Activated gamma-delta T cell treated with anti-CD3 and anti-CD28 coated beads, Interleukin-2, amount 50 U/mL, for 16 hours (primary cell): ENCODE results near the gene WDR70.
"Not testable (repeated sequence)": the region's sequence is repeated elsewhere in the genome, so short reads cannot be mapped to it uniquely, and the experiment has no call there.

ENCODE experiments used
- DNase-seq: peaks from one replicate; pipeline ENCODE4 v3.0.0-alpha.2; 2020; ENCODE audit warnings: low read depth

WDR70 gene

GRCh38 chr5:37685816-37686215 is 306.7 kb downstream of the WDR70 start:
- no peak for DNase-seq

- not testable (repeated sequence) for DNase-seq
Measured at GRCh38 chr5:37688925-37689324, 309.8 kb downstream of the WDR70 start.

- not testable (repeated sequence) for DNase-seq
Measured at GRCh38 chr5:37694333-37694732, 315.2 kb downstream of the WDR70 start.

- DNase-seq = no peak
Measured at GRCh38 chr5:37694867-37695266, 315.7 kb downstream of the WDR70 start.

- DNase-seq = no peak
Measured at GRCh38 chr5:37695647-37696046, 316.5 kb downstream of the WDR70 start.

GRCh38 chr5:37696190-37697021 is 317.3 kb downstream of the WDR70 start:
- DNase-seq = no peak

GRCh38 chr5:37701868-37702267 is 322.8 kb downstream of the WDR70 start:
- no peak for DNase-seq

- DNase-seq = no peak
Measured at GRCh38 chr5:37703841-37704241, 324.7 kb downstream of the WDR70 start.

GRCh38 chr5:37704406-37704805 is 325.3 kb downstream of the WDR70 start:
- DNase-seq = no peak

GRCh38 chr5:37709020-37709419 is 329.9 kb downstream of the WDR70 start:
- no peak for DNase-seq

- no peak for DNase-seq
Measured at GRCh38 chr5:37710965-37711364, 331.8 kb downstream of the WDR70 start.

- DNase-seq = no peak
Measured at GRCh38 chr5:37712750-37713149, 333.6 kb downstream of the WDR70 start.

- no peak for DNase-seq
Measured at GRCh38 chr5:37714756-37715155, 335.6 kb downstream of the WDR70 start.

- no peak for DNase-seq
Measured at GRCh38 chr5:37715361-37715760, 336.2 kb downstream of the WDR70 start.

GRCh38 chr5:37715992-37716391 is 336.9 kb downstream of the WDR70 start:
- no peak for DNase-seq

GRCh38 chr5:37716405-37716804 is 337.3 kb downstream of the WDR70 start:
- DNase-seq = no peak

- DNase-seq = no peak
Measured at GRCh38 chr5:37717276-37717612, 338.1 kb downstream of the WDR70 start.

- no peak for DNase-seq
Measured at GRCh38 chr5:37717613-37718431, 338.7 kb downstream of the WDR70 start.

- DNase-seq = no peak
Measured at GRCh38 chr5:37720550-37720952, 341.4 kb downstream of the WDR70 start.

- no peak for DNase-seq
Measured at GRCh38 chr5:37721447-37721871, 342.3 kb downstream of the WDR70 start.

GRCh38 chr5:37722236-37723161 is 343.4 kb downstream of the WDR70 start:
- DNase-seq = no peak
